D721Med (cell line): ENCODE data around the gene HIF3A.
"Not testable (repeated sequence)": the region's sequence is repeated elsewhere in the genome, so short reads cannot be mapped to it uniquely, and the experiment has no call there.

Experiments used
- DNase-seq: peaks from one replicate; pipeline ENCODE4 v3.0.0; 2011; ENCODE audit warnings: low spot score; ENCODE audit not compliant: insufficient read length
- FAIRE-seq: peaks from 2 replicates; lab custom pipeline; 2011; peaks lifted over from hg19 to GRCh38; lab: Jason Lieb, UNC
- TF ChIP-seq, protein P1 (sequence below): IDR thresholded peaks from 2 replicates; pipeline ENCODE4 v1.5.1; 2012; ENCODE audit warnings: mild to moderate bottlenecking, control low read depth; ENCODE audit not compliant: insufficient read depth; ENCODE audit errors: missing control alignments

Gene HIF3A

DNA sequence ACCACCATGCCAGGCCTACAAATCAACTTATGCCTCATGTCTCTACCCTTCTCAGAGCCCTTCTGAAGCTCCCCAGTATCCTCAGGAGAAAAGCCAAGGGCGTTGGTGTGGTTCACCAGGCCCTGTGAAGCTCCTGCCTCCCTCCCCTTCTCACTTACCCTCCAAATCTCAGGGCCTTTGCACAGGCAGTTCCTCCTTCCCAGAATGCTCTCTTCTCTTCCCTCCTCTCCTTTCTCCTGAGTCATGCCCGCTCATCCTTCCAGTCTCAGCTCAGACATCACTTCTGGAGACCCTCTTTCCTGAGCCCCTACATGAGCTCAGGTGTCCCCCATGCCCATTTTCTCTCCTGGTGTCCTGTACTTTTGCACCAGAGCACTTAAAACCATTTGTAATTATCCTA is 20.5 kb downstream of the HIF3A start:
- TF ChIP-seq, protein P1, sequence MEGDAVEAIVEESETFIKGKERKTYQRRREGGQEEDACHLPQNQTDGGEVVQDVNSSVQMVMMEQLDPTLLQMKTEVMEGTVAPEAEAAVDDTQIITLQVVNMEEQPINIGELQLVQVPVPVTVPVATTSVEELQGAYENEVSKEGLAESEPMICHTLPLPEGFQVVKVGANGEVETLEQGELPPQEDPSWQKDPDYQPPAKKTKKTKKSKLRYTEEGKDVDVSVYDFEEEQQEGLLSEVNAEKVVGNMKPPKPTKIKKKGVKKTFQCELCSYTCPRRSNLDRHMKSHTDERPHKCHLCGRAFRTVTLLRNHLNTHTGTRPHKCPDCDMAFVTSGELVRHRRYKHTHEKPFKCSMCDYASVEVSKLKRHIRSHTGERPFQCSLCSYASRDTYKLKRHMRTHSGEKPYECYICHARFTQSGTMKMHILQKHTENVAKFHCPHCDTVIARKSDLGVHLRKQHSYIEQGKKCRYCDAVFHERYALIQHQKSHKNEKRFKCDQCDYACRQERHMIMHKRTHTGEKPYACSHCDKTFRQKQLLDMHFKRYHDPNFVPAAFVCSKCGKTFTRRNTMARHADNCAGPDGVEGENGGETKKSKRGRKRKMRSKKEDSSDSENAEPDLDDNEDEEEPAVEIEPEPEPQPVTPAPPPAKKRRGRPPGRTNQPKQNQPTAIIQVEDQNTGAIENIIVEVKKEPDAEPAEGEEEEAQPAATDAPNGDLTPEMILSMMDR = no peak
- FAIRE-seq = no peak
- DNase-seq = no peak

GRCh38 chr19:46319613-46320012 is 22.8 kb downstream of the HIF3A start:
- FAIRE-seq = no peak
- TF ChIP-seq, protein P1 = no peak
- DNase-seq = no peak

GRCh38 chr19:46320559-46320958 is 23.7 kb downstream of the HIF3A start:
- DNase-seq (no peak), FAIRE-seq (no peak)
- TF ChIP-seq, protein P1 = no peak

DNA sequence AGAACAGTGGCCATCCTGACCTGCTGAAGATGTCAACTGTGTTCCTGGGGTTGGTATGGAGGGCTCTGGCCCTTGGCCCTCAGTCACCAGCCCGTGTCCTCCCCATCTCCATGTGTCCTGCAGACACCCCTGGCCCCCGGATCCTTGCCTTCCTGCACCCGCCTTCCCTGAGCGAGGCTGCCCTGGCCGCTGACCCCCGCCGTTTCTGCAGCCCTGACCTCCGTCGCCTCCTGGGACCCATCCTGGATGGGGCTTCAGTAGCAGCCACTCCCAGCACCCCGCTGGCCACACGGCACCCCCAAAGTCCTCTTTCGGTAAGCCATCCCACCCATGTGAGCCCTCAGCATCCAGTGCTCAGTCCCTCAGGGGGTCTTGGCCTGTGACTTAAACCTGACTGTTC is 24.8 kb downstream of the HIF3A start:
- TF ChIP-seq, protein P1 = no peak
- FAIRE-seq (no peak), DNase-seq (no peak)

- DNase-seq, FAIRE-seq: not testable (repeated sequence)
Observed at GRCh38 chr19:46323227-46323626, 26.4 kb downstream of the HIF3A start.

DNA sequence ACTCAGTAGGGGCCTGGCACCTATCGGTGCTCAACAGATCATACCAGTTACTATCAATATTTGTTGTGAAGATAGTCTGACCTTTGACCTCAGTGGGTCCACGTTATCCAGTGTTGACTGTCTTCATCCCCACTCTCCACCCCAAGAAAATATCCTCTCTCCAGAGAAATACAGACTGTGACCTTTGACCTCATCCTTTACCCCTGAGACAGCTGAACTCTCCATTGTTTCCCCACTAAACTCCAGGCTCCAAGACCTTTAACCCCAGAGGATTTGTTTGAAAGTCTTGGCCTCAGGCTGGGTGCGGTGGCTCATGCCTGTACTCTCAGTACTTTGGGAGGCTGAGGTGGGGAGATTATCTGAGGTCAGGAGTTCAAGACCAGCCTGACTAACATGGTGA is 27.4 kb downstream of the HIF3A start:
- DNase-seq (no peak), FAIRE-seq (no peak)
- TF ChIP-seq, protein P1 = no peak

DNA sequence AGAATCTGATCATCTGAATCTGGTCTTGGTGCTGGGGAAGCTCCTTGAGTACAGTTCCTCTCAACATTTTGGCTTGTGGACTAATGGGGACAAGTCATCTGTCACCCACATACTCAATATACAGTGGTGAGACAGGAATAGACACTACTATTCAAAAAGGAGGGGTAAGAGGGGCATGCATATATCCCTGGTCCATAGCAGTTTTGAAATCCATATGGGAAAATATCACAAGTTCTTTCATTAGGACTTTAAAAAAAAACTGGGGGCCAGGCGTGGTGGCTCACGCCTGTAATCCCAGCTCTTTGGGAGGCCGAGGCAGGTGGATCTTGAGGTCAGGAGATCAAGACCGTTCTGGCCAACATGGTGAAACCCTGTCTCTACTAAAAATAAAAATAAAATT is 29.8 kb downstream of the HIF3A start:
- DNase-seq = no peak
- TF ChIP-seq, protein P1 = no peak
- no peak for FAIRE-seq

- DNase-seq (no peak), FAIRE-seq (no peak)
- TF ChIP-seq, protein P1 = no peak
Observed at GRCh38 chr19:46328079-46328478, 31.2 kb downstream of the HIF3A start.
